Measurements from ENCODE around the gene UIMC1.

DNA sequence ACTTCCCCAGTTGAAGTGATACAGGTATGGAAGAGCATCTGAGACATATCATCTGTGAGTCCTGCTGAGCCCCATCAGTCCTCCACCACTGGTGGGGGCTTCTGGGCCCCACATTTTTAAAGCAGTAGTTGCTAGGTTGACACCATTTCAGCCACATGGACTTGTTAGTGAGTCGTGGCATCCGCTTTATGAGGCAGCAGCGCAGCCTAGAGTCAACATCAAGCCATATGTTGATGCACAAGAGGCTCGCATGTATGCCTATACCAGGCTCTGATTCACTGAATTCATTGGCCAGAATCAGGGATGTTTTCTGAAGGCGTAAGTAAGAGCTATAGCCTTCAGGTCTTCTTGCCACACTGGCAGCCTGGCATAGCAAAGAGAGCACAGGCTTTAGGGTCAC, 42.7 kb upstream of the UIMC1 start:
- TF ChIP-seq POLR2A (IDR thresholded peaks at IDR 0.05), result no peak
- TF ChIP-seq, protein P1, sequence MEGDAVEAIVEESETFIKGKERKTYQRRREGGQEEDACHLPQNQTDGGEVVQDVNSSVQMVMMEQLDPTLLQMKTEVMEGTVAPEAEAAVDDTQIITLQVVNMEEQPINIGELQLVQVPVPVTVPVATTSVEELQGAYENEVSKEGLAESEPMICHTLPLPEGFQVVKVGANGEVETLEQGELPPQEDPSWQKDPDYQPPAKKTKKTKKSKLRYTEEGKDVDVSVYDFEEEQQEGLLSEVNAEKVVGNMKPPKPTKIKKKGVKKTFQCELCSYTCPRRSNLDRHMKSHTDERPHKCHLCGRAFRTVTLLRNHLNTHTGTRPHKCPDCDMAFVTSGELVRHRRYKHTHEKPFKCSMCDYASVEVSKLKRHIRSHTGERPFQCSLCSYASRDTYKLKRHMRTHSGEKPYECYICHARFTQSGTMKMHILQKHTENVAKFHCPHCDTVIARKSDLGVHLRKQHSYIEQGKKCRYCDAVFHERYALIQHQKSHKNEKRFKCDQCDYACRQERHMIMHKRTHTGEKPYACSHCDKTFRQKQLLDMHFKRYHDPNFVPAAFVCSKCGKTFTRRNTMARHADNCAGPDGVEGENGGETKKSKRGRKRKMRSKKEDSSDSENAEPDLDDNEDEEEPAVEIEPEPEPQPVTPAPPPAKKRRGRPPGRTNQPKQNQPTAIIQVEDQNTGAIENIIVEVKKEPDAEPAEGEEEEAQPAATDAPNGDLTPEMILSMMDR (IDR thresholded peaks at IDR 0.05), result no peak

Data from right lobe of liver (tissue), 4 donors.